NB4 (cell line): ENCODE results near the gene SIRT5.

Experiments used
- CTCF ChIP-seq: IDR thresholded peaks from one replicate; pipeline ENCODE4 v1.5.1; 2012; ENCODE audit warnings: low read depth, low read length
- MYC ChIP-seq: IDR thresholded peaks from 2 replicates; pipeline ENCODE4 v1.6.1; 2011; ENCODE audit warnings: low read depth, low read length
- POLR2A ChIP-seq: IDR thresholded peaks from 2 replicates; pipeline ENCODE4 v1.6.1; 2011; ENCODE audit warnings: mild to moderate bottlenecking; ENCODE audit not compliant: insufficient read length; ENCODE audit errors: extremely low read depth

GRCh38 chr6:13535306-13535705 is 39.1 kb upstream of the SIRT5 start:
- TF ChIP-seq CTCF (no peak), POLR2A (no peak), MYC (no peak)
